ENCODE results near the gene PTAFR.

DNA sequence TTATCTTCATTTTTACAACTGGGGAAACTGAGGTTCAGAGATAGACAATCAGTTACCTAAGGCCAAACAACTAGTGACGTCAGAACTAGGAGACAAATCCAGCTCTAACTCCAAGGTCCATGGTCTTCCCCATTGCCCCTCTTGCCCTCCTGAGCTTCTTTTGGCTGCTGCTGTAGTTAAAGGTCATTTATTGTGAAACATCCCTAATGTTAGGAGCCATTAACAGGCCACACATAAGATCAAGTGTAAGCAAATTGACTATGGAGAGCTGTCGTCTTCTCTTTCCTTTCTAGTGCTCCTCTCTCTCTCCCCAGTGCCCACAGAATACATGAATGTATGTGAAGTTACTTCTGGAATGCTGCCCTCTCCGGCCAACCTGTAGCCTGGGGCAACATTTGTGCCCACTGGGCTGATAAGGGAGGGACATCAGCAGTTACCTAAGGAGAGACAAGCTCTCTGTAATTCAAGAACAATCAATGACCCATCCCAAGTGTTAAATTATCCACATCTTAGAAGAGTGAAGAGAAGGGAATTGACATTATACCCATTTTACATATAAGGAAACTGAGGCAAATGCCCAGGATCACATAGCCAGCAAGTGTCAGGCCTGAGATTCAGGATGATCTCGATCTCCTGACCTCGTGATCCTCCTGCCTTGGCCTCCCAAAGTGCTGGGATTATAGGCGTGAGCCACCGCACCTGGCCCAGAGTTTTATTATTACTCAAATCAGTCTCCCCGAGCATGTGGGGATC, 40.1 kb downstream of the PTAFR start:
- TF ChIP-seq, protein P1, sequence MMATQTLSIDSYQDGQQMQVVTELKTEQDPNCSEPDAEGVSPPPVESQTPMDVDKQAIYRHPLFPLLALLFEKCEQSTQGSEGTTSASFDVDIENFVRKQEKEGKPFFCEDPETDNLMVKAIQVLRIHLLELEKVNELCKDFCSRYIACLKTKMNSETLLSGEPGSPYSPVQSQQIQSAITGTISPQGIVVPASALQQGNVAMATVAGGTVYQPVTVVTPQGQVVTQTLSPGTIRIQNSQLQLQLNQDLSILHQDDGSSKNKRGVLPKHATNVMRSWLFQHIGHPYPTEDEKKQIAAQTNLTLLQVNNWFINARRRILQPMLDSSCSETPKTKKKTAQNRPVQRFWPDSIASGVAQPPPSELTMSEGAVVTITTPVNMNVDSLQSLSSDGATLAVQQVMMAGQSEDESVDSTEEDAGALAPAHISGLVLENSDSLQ (IDR thresholded peaks at IDR 0.05) = no peak
- TF ChIP-seq SP1 (IDR thresholded peaks at IDR 0.05) = no peak
- no peak for TF ChIP-seq HDGF (IDR thresholded peaks at IDR 0.05; ENCODE audit: borderline replicate concordance)
- no peak for TF ChIP-seq BHLHE40 (IDR thresholded peaks at IDR 0.05; ENCODE audit: borderline replicate concordance)
- no peak for TF ChIP-seq ARNT (IDR thresholded peaks at IDR 0.05)
- TF ChIP-seq ELF4 (IDR thresholded peaks at IDR 0.05) = no peak
- TF ChIP-seq ZNF384 (IDR thresholded peaks at IDR 0.05) = no peak
- no peak for TF ChIP-seq FOXM1 (IDR thresholded peaks at IDR 0.05; ENCODE audit: borderline replicate concordance)
- TF ChIP-seq FOXA1 (IDR thresholded peaks at IDR 0.05) = no peak
- TF ChIP-seq FOXK2 (IDR thresholded peaks at IDR 0.05) = no peak
- TF ChIP-seq TARDBP (IDR thresholded peaks at IDR 0.05) = no peak
- no peak for TF ChIP-seq SUZ12 (IDR thresholded peaks at IDR 0.05)
- TF ChIP-seq L3MBTL2 (conservative IDR thresholded peaks at IDR 0.05) = no peak
- TF ChIP-seq CTBP1 (IDR thresholded peaks at IDR 0.05; ENCODE audit: borderline replicate concordance) = no peak
